Fibroblast of mammary gland (primary cell): ENCODE data around the gene PRKAR1B.
A peak's percentile ranks its signal among the peaks of the same experiment; 100 is the strongest.

Experiments
- DNase-seq: peaks from one replicate; pipeline ENCODE4 v3.0.0-alpha.2; 2010; ENCODE audit warnings: low read depth
- H3K4me3 ChIP-seq: 2 replicates; pipeline ENCODE4 v1.5.1; 2011; ENCODE audit warnings: low read depth, mild to moderate bottlenecking, low read length, moderate library complexity; ENCODE audit not compliant: control insufficient read depth
- TF ChIP-seq, protein P1 (sequence below): conservative IDR thresholded peaks from 2 replicates; pipeline ENCODE4 v1.5.1; 2011; ENCODE audit warnings: low read depth, low read length, inconsistent platforms; ENCODE audit not compliant: control insufficient read depth, insufficient read depth

Gene PRKAR1B

DNA sequence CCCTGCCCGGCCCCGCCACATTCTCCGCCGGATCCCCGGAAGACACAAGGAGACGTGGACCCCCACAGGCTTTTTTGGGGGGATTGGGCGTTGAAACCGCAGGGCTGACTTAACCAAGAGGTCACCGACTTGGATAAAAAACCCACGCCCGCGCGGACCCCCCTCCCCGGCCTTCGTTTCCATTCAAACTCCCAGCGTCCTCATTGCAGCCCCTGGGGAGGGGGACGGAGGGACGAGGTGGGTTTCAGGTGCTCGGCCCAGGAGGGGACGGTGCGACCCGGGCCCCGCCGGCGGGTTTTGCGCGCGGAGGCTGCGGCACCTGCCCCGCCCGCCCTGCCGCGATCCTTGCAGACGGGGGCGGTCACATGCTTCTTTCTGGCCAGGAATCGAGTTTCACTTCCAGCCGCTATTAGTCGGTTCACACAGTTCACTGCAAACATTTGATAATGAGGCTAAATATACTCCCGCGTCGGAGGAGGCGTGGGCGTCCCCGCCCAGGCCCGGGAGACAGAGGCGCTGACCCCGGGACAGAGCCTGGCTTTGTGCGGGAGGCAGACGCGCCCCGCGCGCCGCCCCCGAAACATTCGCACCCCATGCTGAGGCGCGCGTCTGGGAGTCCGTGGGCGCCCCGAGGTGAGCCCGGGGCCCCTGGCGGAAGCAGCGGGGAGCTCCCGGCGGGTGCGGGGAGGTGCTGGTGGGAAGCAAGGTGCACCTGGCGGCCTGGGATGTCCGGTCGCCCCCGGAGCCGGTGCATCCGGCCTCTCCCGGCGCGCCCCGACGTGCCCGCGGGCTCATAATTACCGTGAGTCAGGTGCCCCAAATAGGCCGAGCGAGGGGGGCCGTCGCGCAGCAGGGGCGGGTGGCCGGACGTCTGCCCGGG, 204.8 kb downstream of the PRKAR1B start:
- DNase-seq = peak; percentile 15
- no peak overlapping the region for H3K4me3 ChIP-seq
- TF ChIP-seq, protein P1, sequence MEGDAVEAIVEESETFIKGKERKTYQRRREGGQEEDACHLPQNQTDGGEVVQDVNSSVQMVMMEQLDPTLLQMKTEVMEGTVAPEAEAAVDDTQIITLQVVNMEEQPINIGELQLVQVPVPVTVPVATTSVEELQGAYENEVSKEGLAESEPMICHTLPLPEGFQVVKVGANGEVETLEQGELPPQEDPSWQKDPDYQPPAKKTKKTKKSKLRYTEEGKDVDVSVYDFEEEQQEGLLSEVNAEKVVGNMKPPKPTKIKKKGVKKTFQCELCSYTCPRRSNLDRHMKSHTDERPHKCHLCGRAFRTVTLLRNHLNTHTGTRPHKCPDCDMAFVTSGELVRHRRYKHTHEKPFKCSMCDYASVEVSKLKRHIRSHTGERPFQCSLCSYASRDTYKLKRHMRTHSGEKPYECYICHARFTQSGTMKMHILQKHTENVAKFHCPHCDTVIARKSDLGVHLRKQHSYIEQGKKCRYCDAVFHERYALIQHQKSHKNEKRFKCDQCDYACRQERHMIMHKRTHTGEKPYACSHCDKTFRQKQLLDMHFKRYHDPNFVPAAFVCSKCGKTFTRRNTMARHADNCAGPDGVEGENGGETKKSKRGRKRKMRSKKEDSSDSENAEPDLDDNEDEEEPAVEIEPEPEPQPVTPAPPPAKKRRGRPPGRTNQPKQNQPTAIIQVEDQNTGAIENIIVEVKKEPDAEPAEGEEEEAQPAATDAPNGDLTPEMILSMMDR = no peak

GRCh38 chr7:521221-522070, 205.6 kb downstream of the PRKAR1B start:
- TF ChIP-seq, protein P1 = no peak
- no peak overlapping the region for H3K4me3 ChIP-seq
- peak; percentile 19 for DNase-seq

GRCh38 chr7:520503-521161, 206.4 kb downstream of the PRKAR1B start:
- H3K4me3 ChIP-seq = no peak overlapping the region
- TF ChIP-seq, protein P1 = no peak
- DNase-seq = no peak

DNA sequence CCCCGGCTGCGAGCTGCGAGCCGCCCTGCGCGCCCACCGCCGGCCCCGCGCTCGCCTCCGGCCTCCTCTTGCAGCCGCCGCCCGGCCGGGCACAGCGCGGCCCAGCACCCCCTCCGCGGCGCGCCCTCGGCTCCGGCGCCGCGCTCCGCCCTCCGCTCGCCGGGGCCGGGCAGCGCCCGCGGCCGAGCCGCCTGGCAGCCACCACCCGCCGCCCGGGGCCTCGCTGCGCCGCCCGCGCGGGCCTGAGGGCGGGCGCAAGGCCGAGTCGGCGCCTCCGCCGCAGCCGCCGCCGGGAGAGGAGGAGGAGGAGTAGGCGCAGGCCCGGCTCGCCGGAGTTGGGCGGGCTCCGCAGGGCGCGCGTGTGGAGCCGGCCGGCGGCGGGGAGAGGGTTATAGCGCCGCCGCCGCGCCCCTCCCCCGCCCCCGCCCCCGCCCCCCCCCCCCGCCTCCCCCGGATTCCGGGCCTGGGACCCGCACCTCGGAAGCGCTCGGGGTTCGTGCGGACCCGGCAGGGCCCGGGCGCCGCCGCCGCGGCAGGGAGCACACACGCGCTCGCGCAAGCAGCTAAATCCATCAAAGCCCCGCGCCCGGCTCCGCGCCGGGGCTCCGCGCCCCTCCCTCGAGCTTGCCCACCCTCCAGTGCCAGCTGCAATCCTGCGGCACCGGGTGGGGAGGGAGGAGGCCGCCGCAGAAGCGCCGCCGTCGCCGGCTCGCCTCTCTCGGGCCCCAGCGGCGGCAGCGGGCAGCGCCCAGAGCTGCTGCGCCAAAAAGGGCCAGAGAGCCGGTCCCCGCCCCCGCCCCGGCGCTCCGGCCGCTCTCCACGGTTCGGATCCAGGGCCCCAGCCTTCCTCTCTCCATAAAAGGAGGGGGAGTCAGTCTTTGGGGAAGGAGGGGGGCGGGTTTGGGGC, 207.3 kb downstream of the PRKAR1B start, which contains the start of gene PDGFA:
PDGFA (minus strand) TSS at position 363 of the 907 bp plus-strand sequence. CDS start 845 bp downstream, outside the sequence.
- peak within 1 kb of the TSS; percentile 40 for H3K4me3 ChIP-seq
- DNase-seq = peak; percentile 36
- TF ChIP-seq, protein P1 = no peak

DNA sequence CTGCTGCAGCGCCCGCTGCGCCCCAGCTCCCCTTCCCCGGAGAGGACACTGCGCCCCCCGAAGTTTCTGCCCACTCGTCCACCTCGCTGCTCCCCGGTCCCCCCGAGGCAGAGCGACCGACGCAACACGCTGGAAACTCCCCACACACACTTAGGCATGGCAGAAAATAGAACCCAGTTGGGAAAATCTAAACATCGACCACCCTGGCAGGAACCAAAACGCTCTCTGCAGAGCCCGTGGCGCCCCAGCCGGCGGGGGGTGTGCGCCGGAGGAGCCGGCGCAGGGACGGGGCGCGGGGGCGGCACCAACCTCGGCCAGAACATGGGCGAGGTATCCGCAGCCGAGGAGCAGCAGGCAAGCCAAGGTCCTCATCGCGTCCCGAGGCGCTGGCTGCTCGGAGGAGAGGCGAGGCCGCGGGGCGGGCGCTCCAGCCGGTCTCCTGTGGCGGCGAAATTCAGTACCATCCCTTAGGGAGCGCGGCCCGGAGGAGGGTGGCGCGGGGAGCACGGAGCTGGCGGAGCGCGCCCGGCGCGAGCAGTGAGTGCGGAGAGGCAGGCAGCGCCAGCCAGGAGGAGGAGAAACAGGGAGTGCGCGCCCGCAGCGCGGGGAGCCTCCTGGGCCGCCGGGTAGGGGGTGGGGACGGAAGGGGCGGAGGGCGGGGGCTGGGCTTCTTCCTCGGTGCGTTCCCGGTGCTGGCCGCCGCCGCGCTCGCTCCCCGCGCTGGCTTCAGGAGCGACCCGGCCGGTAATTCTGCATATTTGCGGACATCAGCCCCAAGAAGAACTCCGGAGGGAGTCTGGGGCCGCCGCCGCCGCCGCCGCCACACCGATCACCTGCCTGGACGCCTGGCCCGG, 208.2 kb downstream of the PRKAR1B start:
- TF ChIP-seq, protein P1 = no peak
- peak; percentile 55 for DNase-seq
- H3K4me3 ChIP-seq = peak overlapping the region; percentile 40
